ENCODE data around the gene SHROOM2. TPM values are rescaled to one million over a fixed set of nuclear protein-coding genes. Genes with fewer than 3 reads are reported as not detected.
"Not testable (repeated sequence)": the region's sequence is repeated elsewhere in the genome, so short reads cannot be mapped to it uniquely, and the experiment has no call there.

Gene SHROOM2
- polyA plus RNA-seq, 3 donors, result 16.7 to 18.9 (median 16.8) TPM

DNA sequence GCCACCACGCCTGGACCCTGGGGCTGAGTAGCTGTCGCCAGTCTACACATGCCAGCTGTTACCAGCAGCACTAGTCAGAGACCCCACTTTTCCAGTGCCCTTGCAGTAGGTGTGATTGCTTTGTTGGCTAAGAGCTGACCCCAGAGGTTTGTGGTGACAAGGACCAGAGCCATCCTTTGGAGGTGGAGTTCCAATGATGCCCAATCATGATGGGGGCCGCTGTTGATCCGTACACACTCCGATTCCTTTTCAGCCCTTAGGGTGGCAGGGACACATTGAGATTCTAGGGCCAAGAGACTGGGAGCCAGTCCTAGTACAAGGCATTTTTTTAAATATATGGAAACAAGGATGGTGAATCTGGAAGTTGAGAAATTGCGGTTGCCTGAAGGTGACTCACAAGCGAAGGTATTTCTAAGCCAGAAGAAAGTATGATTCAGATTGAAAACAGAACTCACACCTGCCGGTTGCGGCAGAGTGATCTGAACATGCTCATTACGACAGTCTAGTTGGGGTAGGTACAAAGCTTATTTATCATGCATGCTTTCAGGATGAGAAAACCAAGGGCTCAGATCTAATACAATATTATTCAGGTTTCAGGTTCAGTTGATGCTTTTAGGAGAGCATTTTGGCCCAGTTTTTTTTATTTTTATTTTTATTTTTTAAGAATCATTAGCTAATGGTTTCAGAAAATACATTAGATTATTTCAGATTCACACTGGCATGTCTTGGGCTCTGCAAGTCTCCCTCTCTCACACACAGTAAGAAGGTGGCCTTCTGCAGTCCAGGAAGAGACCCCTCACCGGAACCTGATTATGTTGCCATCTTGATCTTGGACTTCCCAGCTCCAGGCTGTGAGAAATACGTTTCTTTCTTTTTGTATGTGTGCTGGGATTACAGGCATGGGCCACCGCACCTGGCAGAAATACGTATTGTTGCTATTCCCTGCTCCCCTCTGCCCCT lies 43.4 kb downstream of the SHROOM2 start:
- no peak for DNase-seq (ENCODE audit: low read depth in 3 of 3, low spot score in 2 of 3)

GRCh38 chrX:9832811-9833210 lies 46.6 kb downstream of the SHROOM2 start:
- DNase-seq (ENCODE audit: low read depth in 3 of 3, low spot score in 2 of 3), result no peak

GRCh38 chrX:9835585-9836210 lies 49.5 kb downstream of the SHROOM2 start:
- no peak for DNase-seq (ENCODE audit: low read depth in 3 of 3, low spot score in 2 of 3)

DNA sequence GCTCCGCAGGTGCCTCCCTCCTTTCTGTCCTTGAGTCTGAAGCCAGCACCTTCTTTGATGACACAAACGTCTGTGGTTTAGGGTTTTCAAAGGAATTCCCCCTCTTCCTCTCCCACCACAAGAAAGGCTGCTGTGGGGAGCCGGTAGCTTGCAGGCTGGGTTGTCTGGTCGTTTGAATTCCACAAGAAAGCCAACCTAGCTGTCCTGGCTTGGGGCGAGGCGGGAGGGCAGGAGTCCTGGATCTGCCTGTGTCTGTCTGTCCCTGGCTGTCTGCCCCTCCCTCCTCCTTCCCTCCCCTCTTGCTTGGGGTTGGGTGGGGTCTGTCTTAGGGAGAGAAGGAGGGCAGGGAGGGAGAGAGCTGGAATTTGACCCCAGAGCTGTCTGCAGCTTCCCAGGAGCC lies 56.3 kb downstream of the SHROOM2 start:
- DNase-seq (ENCODE audit: low read depth in 3 of 3, low spot score in 2 of 3), result no peak

DNA sequence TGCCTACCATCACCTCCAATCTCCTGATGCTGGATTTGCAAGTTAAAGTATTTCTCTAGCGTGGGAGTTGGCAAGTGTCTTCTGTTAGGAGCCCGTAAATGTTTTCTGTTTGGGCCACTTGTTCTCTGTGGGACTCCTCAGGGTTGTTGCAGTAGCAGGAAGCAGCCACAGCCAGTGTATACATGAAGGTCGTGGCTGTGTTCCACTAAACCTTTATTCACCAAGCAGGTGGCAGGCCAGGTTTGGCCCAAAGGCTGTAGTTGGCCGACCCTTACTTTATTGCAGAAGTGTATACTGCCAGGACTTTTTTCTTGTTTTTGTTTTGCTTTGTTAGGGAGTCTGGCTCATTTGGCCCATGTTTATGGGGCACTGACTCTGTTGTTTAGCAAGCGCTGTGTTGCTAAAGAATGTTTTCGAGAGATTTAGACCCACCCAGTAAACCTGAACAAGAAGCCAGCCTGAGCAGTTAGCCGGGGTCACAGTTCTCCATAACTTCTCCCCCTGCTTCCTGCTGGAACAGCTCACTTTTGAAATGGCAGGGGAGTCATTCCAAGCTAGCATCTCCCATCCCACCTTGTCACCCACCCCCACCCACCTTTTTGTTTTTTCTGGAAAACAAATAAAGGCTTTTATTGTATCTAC lies 58.8 kb downstream of the SHROOM2 start:
- DNase-seq (ENCODE audit: low read depth in 3 of 3, low spot score in 2 of 3), result no peak

DNA sequence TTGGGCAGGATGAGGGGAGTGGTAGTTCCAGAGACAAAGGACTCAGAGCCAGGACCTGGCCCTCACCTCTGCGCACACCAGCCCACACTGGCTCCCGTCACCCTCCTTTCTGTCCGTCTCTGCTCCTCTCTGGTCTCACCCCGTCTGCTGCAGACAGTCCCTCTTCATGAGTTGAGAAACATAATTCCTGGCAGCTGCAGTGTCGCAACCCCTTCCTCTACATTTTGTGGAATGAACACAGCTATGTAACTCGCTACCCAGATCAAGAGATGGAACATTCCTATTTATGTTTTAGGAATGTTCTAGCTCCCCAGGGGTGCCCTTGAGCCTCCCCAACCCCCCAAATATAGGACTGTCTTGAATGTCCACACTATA lies 59.3 kb downstream of the SHROOM2 start:
- DNase-seq (ENCODE audit: low read depth in 3 of 3, low spot score in 2 of 3), result no peak

DNA sequence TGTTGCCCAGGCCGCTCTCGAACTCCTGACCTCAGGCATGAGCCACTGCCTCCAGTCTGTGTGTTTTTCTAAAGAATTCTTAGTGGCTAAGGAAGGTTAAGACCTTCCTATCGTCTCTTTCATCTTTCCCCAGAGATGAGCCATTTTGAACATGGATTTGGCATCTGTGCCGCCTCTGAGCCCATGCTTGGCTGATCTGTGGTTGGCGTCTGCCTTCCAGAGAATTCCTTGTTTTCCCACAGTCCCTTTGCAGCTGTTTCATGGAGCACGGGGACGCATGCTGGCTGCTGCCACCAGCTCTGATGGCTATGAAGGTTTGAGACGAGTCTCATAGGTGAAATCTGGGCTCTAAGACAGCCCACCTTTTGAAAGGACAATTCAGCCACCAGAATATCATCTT lies 60.4 kb downstream of the SHROOM2 start:
- DNase-seq (ENCODE audit: low read depth in 3 of 3, low spot score in 2 of 3), result no peak

DNA sequence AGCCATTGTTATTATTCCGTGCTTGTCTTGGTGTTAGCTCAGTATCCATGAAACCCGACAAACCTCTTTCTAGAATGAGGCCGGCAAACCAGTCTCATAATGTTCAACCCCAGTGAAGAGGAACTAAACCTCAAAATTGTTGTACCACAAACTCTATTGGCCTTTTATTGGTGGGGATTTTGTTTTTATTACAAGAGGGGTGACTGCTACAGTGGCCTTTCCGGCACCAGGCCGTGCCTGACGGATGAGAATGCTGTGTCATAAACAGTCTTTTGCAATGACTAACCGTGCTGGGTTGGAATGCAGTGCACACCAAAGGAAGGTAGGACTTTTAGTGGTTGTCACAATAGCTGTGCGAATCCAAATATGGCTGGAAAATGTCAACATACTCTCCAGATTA lies 60.8 kb downstream of the SHROOM2 start:
- DNase-seq (ENCODE audit: low read depth in 3 of 3, low spot score in 2 of 3), result no peak

GRCh38 chrX:9848718-9849479 lies 62.7 kb downstream of the SHROOM2 start:
- DNase-seq (ENCODE audit: low read depth in 3 of 3, low spot score in 2 of 3), result no peak

GRCh38 chrX:9851890-9852289 lies 65.7 kb downstream of the SHROOM2 start:
- no peak for DNase-seq (ENCODE audit: low read depth in 3 of 3, low spot score in 2 of 3)

DNA sequence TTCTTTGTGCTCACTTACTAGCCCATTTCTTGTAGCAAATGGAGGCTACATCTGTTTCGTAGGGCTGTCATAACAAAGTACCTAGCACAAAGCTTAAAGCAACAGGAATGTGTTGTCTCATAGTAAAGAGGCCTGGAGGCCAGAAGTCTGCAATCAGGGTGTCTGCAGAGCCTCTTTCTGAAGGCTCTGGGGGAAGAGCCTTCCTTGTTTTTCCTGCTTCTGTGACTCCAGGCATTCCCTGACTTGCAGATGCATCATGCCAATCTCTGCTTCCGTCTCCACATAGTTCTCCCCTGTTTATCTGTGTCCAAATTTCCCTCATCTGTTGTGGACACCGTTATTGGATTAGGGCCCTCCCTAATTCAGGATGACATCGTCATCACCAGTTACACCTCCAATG lies 67.1 kb downstream of the SHROOM2 start:
- DNase-seq (ENCODE audit: low read depth in 3 of 3, low spot score in 2 of 3), result no peak

DNA sequence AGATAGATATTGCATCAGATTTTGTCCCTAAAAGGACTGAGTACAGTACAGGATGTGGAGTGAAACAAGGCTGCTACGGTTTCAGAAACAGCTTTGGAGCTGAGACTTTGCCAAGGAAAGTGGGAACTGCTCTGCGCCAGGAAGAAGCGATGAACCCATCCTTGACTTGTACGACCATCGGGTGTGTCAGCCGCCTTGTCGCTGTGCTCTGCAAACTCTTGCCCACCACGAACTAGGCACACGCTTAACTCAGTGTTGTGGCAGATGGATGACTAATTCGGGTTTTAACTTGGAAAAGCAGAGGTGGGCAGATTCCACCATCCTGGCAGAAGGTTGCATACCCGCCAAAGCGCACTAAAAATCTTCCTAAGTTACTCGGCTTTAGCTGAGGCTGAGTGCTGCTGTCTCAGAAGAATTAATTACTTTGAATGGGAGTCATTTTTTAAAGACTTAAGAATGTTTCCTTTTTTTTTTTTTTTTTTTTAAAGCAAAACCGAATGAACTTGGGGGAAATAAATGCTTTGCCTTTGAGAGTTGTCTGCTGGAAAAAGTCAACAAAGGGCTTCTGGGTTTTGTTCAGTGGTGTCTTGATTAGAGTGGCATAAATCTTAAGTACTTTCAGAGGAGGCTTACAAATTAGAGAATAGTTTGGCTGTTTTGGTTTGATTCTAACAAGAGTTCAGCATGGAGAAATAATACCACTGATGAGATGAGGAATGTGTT lies 69.5 kb downstream of the SHROOM2 start:
- no peak for DNase-seq (ENCODE audit: low read depth in 3 of 3, low spot score in 2 of 3)

GRCh38 chrX:9856588-9856987 lies 70.4 kb downstream of the SHROOM2 start:
- DNase-seq (ENCODE audit: low read depth in 3 of 3, low spot score in 2 of 3), result no peak

DNA sequence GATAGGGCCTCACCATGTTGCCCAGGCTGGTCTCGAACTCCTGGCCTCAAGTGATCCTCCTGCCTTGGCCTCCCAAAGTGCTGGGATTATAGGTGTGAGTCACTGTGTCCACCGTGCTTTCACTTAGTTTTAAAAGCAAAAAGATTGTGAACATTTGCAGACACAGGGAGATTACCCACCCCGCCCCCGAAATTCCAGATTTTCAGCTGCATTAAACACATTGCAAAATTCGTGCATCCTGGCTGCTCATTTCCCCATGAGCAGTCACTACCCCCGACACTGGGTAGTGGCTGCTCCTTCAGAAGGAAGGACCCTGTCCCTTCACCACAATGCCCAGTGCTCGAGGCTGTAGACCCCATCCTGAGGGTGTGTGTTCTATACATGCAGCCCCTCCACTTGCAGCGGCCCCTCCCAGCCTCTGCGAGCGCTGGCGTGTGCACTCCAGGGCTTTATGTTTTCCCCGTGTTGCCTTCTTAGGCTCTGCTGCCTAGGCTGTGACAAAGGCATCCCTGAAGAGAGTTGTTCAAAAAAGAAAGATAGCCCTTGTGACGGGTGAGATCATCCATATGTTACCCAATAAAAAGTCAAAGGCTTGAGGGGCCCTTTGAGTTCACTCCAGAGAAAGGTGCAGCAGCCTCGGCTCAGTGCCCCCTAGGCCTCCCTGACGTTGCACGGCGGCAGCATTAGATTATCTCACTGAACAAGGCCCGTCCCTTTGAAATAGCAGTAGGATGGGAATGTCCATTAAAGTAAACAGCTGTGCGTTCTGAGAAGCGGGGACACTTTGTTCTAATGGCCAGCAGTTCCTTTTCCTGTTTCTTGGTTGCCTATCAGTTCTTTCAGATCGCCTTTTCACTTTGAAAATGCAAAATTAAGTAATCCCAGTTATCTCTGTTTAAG lies 71.6 kb downstream of the SHROOM2 start:
- no peak for DNase-seq (ENCODE audit: low read depth in 3 of 3, low spot score in 2 of 3)

- not testable (repeated sequence) for DNase-seq (ENCODE audit: low read depth in 3 of 3, low spot score in 2 of 3)
These were observed 72.5 kb downstream of the SHROOM2 start for GRCh38 chrX:9858684-9859083.

GRCh38 chrX:9859711-9860555 lies 73.7 kb downstream of the SHROOM2 start:
- DNase-seq (ENCODE audit: low read depth in 3 of 3, low spot score in 2 of 3), result no peak

- DNase-seq (ENCODE audit: low read depth in 3 of 3, low spot score in 2 of 3), result no peak
These were observed 74.6 kb downstream of the SHROOM2 start for GRCh38 chrX:9860826-9861225.

GRCh38 chrX:9861711-9862110 lies 75.5 kb downstream of the SHROOM2 start:
- DNase-seq (ENCODE audit: low read depth in 3 of 3, low spot score in 2 of 3), result no peak
